Hematopoietic multipotent progenitor cell treated with erythropoietin and hydrocortisone succinate and interleukin-3 and kit ligand, for 15 days (in vitro differentiated cells): ENCODE measurements around the gene SULF2.

ENCODE experiments used
- DNase-seq: peaks from one replicate; pipeline ENCODE4 v3.0.0-alpha.2; 2015; ENCODE audit warnings: low spot score

Gene SULF2

DNA sequence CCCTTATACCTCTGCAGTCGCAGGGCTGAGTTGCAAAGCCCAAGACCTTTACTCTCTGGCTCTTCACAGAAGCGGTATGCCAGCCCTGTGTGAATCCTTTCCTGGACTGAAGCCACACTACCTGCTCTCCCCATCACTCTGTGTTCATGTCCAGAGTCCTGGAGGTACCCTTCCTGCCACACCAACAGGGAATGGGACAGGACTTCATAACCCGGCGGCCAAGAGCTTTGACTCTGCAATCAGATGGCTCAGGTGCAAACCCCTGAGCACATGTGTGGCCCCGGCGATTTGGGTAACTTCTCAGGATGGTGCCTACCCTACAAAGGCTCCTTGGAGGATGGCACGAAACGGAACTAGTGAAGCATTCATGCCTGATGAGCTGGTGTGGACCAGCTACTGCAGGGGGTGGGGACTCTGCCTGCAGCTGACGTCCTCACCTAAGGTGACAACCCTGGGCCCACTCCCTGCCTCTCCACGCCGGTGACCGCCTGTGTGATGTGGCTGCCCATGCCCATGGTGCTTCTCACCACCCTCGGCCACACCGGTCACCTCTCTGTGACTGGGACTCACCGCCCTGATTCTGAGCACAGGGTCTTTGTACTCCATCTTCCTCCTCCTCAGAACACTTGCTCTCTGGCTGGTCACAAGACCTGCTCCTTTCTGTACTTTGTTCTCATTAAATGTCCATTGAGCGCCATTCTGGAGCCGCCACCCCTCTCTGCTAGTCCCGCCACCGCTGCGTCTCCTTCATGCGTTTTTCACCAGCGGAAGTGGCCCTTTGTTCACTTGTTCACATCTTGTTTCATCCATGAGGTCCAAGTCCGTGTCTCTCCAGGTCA lies 116.7 kb downstream of the SULF2 start:
- no peak for DNase-seq

DNA sequence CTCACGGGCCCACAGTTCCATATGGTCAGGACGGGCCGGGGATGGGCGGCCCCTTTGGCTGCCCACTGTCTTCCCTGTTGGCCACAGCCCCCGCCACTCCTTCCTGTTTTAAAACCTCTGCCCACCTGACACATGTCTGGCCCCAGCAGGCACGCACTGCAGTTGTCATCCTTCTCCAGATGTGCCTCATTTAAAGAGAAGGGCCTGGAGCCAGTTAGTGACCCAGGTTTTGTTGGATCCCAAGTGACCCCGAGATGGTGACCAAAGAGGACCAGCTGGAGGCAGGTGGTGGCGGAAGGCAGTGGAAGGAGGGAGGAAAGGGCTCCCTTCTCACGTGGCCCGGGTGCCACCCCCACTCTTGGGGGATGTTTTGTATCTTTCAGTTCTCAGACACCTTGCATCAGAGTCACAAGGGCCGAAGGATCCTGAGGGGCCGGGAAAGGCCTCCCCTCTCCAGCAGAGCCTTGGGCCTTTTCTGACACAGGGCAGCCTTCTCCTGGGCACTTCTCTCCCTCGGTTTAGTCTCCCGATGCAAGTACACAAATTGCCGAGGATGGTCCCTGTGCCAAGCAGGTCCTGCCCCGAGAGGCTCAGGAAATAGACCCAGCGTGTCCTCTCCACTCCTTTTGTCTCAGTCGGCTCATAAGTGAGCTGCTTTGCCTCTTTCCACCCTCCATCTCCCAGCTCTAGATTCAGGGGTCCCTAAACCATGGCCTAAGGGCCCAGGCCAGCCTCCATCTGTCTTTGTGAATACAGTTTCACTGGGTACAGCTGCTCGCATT lies 117.6 kb downstream of the SULF2 start:
- no peak for DNase-seq

DNA sequence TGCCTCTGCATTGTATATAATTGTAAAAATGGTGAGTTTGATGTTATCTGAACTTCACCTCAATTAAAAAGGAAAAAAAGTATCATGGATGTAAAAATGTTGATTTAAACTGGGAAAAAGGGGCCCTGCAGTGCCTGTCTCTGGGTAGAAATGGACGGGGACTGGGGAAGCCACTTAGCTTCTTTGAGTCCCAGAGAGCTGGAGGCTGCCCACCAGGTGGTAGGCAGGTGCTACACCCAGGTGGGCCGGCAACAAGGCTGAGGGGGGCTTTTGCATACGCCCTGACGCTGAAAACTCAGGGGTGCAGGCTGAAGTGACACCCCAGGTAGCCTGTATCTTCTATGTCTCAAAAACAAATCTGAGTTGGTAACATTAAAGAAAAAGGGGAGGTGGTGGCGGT lies 118.2 kb downstream of the SULF2 start:
- no peak for DNase-seq

DNA sequence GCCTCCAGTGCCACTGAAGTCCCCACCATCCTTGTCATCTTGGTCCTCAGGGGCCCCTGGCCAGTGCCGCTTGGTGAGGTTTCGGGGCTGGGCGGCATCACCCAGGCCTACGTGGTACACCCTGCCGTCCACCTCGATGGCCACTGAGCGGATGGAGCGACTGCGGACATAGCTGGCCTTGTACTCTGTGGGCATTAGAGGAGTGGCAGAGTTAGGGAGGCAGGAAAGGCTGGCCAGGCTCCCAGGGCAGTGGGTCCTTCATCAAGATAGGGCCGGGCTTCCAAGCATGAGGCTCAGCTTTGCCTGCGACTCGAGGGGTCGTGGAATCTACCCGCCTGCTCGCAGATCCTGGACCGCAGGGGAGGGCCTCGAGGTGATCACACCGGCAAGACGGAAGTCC lies 119.0 kb downstream of the SULF2 start:
- DNase-seq = no peak

DNA sequence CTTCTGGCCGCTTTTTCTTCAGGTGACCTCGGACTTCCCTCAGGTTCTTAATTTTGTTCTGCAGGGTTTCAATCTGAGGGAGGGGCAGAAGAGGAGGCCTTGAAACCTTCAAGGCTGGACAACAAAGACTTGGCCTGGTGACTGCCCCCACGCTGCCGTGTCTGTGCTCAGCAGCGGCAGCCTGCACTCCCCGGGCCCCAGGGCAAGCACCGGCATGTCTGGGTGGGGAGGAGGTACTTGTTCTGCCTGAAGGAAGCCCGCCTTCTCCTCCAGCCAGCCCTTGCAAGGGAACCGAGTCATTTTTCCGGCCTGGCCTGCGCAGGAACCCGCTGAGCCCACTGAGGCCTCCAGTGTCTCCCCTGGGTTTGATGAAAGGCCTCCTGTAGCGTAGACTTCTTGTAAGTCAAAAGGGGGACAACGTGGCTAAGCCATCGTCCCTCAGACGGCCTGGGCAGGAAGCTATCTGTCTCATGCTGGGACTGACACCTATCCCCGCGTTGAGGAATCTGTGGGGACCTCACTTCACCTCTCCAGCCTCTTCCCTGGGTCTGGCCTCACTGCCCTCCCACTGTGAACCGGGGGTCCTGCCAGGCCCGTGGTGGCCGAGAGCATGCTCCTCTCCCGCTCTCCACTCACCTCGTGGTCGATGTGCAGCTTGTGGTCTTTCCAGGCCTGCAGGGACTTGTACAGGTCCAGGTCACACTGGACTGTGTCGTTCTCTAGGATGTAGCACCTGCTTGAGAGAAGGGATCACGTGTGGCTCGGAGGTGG lies 119.9 kb downstream of the SULF2 start:
- no peak for DNase-seq

DNA sequence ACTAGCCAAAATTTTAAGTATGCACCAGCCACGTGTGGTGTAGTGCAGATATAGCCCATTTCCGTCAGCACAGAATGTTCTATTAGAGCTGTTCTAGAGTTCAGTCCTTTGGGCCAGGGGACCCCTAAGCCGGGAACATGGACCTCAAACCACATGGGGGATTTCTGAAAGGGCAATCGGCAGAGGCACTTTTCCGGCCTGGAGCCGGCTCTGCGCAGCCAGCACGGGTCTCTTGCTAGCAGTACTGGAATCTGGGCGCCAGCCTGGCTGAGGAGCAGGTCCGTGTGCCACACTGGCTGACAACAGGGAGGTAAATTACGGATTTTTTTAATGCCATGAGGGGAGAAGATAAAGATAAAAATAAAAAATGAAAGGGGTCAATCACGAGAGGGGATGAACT lies 120.5 kb downstream of the SULF2 start:
- DNase-seq = no peak

DNA sequence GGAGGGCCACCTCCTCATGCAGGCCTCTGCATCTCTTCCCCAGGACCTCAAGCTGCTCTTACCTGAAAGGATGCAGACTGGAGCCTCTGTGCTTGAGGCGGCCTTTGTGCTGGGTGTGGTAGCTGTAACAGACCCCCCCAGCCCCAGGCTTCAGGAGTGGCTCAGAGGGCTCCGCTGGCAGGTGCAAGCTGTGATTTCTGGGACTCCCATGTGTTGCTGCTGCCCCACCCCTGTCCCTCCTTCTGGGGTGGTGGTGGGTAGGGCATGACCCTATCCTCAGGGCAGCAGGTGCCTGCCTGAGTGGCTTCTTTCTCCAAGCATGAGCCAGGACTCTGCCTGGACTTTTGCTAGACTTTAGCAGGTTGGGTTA lies 121.2 kb downstream of the SULF2 start:
- DNase-seq = no peak

DNA sequence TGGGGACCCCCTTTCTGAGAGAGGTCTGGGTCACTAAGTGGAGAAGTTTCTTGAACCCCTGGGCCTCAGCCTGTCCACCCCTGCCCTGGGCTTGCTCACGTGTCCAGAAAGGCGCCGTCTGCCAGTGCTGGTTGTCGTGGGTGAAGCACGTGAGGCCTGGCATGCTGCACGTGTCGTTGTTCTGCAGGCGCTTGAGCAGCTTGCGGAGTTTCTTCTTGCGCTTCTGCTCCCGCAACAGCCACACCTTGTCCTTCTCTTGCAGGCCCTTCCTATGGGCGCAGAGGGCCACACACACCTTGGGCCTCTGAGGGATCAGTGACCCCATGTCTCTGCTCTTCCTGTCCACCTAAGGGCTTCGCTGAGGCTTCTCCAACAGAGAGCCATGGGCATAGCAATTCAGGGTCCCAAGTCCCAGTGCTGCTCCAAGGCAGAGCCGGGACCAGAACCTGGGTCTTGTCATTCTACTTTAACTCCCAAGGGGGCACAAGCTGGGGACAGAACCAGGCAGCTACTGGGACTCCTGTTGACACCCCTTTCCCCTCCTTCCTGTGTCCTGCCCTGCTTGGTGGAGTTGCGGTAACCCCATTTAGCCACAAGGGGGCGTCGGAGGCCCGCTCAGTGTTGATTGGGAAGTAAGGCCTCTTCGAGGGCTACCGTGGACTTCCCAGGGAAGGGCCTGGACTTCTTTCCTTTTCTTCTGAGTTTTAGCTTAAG lies 121.8 kb downstream of the SULF2 start:
- peak; percentile 67 for DNase-seq

DNA sequence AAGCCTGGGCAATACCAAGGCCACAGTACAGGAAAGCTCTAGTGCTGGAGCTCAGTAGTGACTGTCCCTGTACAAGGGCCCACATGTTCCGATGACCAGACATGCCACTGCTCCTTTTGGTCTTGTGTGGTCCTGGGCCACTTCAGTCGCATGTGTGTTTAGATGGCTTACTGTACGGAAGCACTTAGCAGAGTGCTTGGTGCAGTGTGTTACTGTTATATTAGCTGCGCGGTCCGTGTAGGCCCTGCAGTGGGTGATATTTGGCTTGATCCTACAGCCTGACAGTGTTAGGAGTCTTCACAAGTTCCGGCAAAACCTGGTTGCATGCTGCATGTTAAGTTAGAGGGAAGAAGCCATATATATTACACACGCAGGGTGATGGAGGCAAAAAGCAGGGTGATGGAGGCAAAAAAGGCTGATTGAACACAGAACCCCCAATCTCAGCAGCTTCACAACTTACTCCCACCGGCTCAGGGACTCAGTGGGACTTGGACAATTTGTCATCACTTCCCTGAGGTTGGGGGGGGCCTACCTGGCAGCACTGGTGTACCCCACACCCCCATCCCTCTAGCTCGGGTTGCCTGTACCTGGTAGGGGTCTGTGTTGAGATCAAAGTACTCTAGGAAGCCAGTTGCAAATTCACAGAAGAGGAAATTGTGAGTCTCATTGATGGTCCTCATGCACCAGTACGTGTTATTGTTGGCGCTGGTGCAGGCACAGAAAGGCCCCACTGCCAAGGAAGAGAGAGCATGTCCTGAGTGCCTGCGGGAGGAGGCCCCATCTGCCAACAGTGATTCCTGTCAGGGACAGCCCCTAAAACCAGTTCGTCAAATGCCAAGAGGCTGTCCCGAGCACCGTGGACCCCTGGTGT lies 122.6 kb downstream of the SULF2 start:
- DNase-seq = no peak

DNA sequence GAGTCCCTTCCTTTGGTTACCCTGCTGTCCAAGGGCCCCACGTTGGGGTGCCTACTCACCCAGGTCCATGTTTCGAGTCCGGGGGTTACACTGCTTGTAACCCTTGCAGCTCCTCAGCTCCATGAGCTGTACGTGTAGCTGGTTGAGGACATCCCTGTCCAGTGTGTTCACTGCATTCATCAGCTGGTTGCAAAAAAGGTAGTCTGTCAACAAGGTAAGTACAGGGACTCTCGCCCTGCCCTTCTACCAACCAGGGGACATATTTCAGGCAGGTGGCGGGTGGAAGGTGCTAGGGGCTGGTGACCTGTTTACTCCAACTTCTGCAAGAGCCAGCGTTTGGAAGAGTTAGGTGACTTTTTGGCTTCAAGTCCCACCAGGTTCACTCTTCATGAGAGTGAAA lies 123.6 kb downstream of the SULF2 start:
- DNase-seq = no peak

DNA sequence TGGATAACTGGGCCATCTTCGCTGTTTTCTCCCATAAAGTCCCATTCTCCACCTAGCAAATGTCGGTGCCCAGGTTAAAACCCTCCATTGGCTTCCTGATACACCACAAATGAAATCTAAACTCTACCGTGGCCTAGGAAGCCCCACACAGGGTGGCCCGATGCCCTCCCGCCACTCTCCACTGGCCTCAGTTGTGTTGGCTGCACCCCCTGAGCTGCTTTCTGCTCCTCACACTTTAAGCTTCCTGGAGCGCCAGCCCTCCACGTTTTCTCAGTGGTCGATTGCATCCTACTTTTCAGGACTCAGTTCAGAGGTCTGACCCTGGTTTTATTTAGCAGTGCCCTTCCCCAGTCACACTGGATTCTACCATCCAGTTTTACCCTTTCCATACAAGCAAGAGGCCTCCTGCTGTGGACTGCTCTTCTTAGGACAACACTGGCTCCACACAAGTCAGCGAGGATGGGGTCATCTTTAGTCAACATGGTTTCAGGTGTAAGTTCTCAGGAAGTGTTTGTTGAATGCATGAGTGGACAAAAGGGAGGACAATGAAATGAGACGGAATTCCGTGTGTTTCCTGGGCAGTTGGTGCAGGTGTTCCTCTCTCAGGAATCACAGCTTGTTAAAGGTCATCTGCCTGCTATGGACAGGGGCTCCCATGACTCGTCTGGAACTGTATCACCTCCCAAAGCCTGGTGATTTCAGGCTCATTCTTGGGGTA lies 124.1 kb downstream of the SULF2 start:
- no peak for DNase-seq

DNA sequence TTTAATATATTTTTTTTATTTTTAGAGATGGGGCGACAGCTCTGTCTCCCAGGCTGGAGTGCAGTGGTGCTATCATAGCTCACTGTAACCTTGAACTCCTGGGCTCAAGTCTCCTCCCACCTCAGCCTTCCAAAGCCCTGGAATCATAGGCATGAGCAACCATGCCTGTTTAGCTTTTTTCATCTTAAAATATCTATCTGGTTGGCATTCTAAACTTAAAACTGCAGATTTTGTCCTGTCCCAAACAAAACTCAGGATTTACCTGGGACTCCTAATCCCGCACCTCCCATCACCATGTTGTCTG lies 124.7 kb downstream of the SULF2 start:
- DNase-seq = no peak

DNA sequence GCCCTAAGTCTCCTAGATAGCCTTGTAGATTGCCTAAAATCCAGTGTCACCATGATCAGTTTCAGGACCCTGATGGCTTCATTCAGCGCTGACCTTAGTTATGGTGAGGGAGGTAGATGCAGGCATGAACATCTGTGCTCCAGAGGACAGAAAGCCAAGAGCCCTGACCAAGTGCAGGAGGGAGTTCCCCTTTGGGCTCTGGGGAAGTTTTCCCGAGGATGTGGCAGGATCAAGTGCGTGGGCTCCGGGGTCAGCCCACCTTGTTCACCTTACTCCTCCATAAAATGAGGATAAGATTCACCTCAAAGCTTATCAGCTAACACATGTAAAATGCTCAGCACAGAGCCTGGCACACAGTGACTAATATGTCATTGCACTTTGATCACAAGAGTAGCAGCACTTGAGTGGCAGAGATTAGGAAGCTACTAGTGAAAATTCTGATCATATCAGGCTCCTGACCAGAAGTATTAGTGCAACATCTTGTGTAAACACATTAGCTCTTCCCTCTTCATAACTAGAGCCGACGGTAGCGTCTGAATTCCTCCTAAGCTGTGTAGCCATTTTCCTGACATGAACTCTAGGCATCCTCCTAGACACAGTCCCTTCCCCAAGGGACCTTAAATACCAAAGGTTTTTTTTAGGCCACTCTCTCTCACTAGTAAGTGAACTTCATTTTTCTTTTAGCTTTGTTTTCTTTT lies 125.2 kb downstream of the SULF2 start:
- DNase-seq = no peak

DNA sequence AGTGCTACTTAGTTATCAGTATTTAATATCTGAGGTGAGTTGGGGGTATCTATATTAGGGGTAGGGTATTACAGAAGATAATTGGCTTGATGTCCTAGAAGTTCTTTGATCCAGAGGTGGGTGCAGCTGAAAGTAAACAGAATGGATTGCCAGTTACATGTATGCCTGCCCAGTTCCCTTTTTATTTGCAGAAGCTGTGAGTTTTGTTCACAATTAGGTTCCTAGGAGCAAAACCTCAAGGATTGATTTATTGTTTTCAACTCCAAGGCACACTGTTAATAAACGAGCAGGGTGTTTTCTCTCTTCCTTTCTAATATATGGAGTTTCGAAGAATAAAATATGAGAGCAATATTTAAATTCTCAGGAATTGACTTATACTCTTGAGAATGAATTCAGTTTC lies 129.0 kb downstream of the SULF2 start:
- no peak for DNase-seq

DNA sequence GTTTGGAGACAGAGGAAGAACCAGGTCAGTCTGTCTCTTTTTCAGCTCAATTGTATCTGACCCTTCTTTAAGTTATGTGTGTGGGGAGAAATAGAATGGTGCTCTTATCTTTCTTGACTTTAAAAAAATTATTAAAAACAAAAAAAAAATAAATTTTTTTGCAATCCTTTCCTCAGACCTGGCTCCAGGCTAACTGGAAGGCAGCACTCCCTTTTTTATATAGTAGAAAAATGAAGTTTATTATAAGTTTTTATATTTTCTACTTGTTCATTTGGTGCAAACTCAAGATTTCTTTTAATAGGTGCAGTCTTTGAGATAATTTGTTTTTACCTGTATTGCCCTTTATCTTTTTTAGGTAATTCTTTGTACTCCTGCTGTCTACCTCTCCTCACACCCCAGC lies 129.6 kb downstream of the SULF2 start:
- DNase-seq = no peak

DNA sequence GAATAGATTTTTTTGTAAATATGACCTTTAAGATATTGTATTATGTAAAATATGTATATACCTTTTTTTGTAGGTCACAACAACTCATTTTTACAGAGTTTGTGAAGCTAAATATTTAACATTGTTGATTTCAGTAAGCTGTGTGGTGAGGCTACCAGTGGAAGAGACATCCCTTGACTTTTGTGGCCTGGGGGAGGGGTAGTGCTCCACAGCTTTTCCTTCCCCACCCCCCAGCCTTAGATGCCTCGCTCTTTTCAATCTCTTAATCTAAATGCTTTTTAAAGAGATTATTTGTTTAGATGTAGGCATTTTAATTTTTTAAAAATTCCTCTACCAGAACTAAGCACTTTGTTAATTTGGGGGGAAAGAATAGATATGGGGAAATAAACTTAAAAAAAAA lies 130.9 kb downstream of the SULF2 start:
- no peak for DNase-seq

DNA sequence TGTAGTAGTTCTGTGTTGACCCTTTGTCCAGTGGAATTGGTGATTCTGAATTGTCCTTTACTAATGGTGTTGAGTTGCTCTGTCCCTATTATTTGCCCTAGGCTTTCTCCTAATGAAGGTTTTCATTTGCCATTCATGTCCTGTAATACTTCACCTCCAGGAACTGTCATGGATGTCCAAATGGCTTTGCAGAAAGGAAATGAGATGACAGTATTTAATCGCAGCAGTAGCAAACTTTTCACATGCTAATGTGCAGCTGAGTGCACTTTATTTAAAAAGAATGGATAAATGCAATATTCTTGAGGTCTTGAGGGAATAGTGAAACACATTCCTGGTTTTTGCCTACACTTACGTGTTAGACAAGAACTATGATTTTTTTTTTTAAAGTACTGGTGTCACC lies 131.4 kb downstream of the SULF2 start:
- DNase-seq = no peak

DNA sequence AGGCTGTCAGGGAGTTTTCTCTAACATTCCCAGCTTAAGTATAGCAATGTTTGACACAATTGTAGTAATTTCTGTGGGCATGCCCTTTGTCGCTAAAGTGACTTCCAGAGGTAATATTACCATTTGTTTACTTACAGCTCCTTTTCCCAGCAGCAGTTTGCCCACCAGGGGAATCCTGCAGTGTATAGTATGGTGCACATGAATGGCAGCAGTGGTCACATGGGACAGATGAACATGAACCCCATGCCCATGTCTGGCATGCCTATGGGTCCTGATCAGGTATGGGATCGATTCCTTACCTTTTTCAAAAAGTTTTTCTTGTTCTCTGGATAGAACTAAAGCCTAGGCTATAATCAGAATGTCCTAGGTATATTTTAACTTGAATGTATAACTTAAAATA lies 132.5 kb downstream of the SULF2 start:
- DNase-seq = no peak

DNA sequence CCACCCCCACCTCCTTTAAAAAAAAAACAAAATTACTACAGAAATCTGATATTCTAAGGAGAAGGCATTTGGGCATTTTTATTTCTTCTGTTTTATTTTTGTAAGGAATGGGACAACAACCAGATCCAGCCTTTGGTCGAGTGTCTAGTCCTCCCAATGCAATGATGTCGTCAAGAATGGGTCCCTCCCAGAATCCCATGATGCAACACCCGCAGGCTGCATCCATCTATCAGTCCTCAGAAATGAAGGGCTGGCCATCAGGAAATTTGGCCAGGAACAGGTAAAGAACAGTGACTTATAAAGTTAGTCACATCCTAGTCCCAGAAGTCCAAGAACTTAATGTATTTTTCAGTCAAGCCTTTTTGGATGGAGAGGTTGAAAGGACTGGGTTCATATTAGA lies 133.0 kb downstream of the SULF2 start:
- DNase-seq = no peak

DNA sequence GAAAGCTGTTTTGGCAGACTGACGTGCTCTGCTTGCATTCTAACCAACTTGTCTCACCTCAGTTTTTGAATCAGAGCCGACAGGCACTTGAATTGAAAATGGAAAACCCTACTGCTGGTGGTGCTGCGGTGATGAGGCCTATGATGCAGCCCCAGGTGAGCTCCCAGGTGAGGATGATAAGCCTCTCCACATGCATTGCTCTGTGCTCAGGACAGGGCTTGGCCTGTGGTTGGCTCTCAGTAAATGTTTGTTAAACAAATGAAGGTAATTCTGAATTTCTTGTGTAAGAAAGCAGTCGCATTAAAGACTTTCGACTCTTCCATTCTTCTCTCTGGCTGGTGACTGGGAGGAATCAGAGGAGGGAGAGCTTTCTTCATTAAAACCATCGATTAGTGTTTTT lies 136.3 kb downstream of the SULF2 start:
- no peak for DNase-seq
